CD14-positive monocyte (primary cell): ENCODE data around the gene TNXB. TPM values are rescaled to one million over a fixed set of nuclear protein-coding genes. Genes with fewer than 3 reads are reported as not detected.

Source experiments
- DNase-seq, 3 donors: peaks; one replicate each; pipeline ENCODE4 v3.0.0-alpha.2; 2011 to 2022
- H2AFZ ChIP-seq: 2 replicates; pipeline ENCODE4 v1.6.0; 2012; ENCODE audit warnings: mild to moderate bottlenecking, low read depth, low read length, inconsistent platforms; ENCODE audit not compliant: insufficient read depth, poor library complexity, severe bottlenecking
- H3K27ac ChIP-seq, 2 donors: 1 replicate in 1 of 2; 2 replicates in 1 of 2; pipeline ENCODE4 v1.5.1; 2012 to 2013; ENCODE audit warnings: low read length in 2 of 2, control low read depth in 1 of 2, inconsistent platforms in 1 of 2, low read depth in 1 of 2, mild to moderate bottlenecking in 1 of 2
- H3K27me3 ChIP-seq, 2 donors: one replicate each; pipeline versions ENCODE4 v1.6.0 to v1.6.1; 2011 to 2013; ENCODE audit warnings: low read length in 2 of 2; ENCODE audit not compliant: control insufficient read depth in 2 of 2, insufficient read depth in 2 of 2
- H3K36me3 ChIP-seq, 2 donors: replicated peaks in 1 of 2; 1 replicate in 1 of 2; 2 replicates in 1 of 2; pipeline versions ENCODE4 v1.5.1 to v1.6.1; 2012 to 2013; ENCODE audit warnings: low read length in 2 of 2, control low read depth in 1 of 2, inconsistent platforms in 1 of 2, mild to moderate bottlenecking in 1 of 2; ENCODE audit not compliant: insufficient read depth in 2 of 2, control insufficient read depth in 1 of 2
- H3K4me1 ChIP-seq, 2 donors: 1 replicate in 1 of 2; 2 replicates in 1 of 2; pipeline versions ENCODE4 v1.5.1 to v1.6.1; 2012 to 2013; ENCODE audit warnings: low read length in 2 of 2, control low read depth in 1 of 2, inconsistent platforms in 1 of 2, mild to moderate bottlenecking in 1 of 2, moderate library complexity in 1 of 2; ENCODE audit not compliant: insufficient read depth in 2 of 2, control insufficient read depth in 1 of 2
- H3K4me2 ChIP-seq: replicated peaks from 2 replicates; pipeline ENCODE3; 2012; ENCODE audit warnings: low read length, moderate library complexity, mild to moderate bottlenecking; ENCODE audit not compliant: poor library complexity, severe bottlenecking; ENCODE audit errors: extremely low read depth
- H3K4me3 ChIP-seq, 3 experiments: fragments of 200-600 bp in 1 of 3; sonication (generic) in 1 of 3; replicated peaks in 1 of 3; 1 replicate in 2 of 3; 2 replicates in 1 of 3; pipeline ENCODE4 v1.5.1; 2011 to 2013; ENCODE audit warnings: low read length in 3 of 3, mild to moderate bottlenecking in 3 of 3, control low read depth in 2 of 3, low read depth in 2 of 3, inconsistent platforms in 1 of 3, moderate library complexity in 1 of 3
- H3K79me2 ChIP-seq: 2 replicates; pipeline ENCODE4 v1.6.0; 2012; ENCODE audit warnings: mild to moderate bottlenecking, control low read depth, inconsistent platforms, low read length, moderate library complexity; ENCODE audit not compliant: insufficient read depth
- H3K9ac ChIP-seq: 2 replicates; pipeline ENCODE4 v1.6.0; 2017; ENCODE audit warnings: low read length, mild to moderate bottlenecking; ENCODE audit not compliant: insufficient read depth, poor library complexity, severe bottlenecking
- H3K9me3 ChIP-seq, 2 donors: replicated peaks in 1 of 2; 1 replicate in 1 of 2; 2 replicates in 1 of 2; pipeline versions ENCODE4 v1.5.1 to v1.6.1; 2012 to 2013; ENCODE audit warnings: low read length in 2 of 2, control low read depth in 1 of 2; ENCODE audit not compliant: control insufficient read depth in 1 of 2, insufficient read depth in 1 of 2
- H4K20me1 ChIP-seq: 2 replicates; pipeline ENCODE4 v1.6.0; 2012; ENCODE audit warnings: mild to moderate bottlenecking, low read length, control low read depth, moderate library complexity; ENCODE audit not compliant: insufficient read depth
- H3K27ac Mint-ChIP-seq, 7 donors: one replicate each; pipeline ENCODE4 v1.8.0; 2020; ENCODE audit warnings: mild to moderate bottlenecking in 7 of 7, mixed read lengths in 7 of 7, moderate library complexity in 6 of 7, inconsistent platforms in 2 of 7
- H3K27me3 Mint-ChIP-seq, 3 donors: one replicate each; pipeline ENCODE4 v1.8.0; 2021 to 2022; ENCODE audit warnings: low read depth in 3 of 3, mild to moderate bottlenecking in 3 of 3, mixed read lengths in 3 of 3, moderate library complexity in 3 of 3, inconsistent platforms in 1 of 3
- H3K36me3 Mint-ChIP-seq, 2 donors: one replicate each; pipeline ENCODE4 v1.8.0; 2020; ENCODE audit warnings: mixed read lengths in 2 of 2, inconsistent platforms in 1 of 2, mild to moderate bottlenecking in 1 of 2
- H3K4me1 Mint-ChIP-seq: one replicate; pipeline ENCODE4 v1.8.0; 2020; ENCODE audit warnings: mild to moderate bottlenecking, mixed read lengths
- H3K4me3 Mint-ChIP-seq, 2 donors: one replicate each; pipeline ENCODE4 v1.8.0; 2020; ENCODE audit warnings: mild to moderate bottlenecking in 2 of 2, mixed read lengths in 2 of 2, moderate library complexity in 1 of 2
- H3K9me3 Mint-ChIP-seq, 7 donors: one replicate each; pipeline ENCODE4 v1.8.0; 2020 to 2022; ENCODE audit warnings: mixed read lengths in 7 of 7, mild to moderate bottlenecking in 6 of 7, moderate library complexity in 6 of 7, inconsistent platforms in 2 of 7
- CTCF ChIP-seq: fragments of 200-600 bp; IDR thresholded peaks from one replicate; pipeline ENCODE4 v1.8.0; 2022; ENCODE audit warnings: antibody characterized with exemption, mild to moderate bottlenecking
- WGBS: methylation state at CpG from one replicate; pipeline ENCODE4 v1.1.5; 2013; ENCODE audit warnings: missing lambda C conversion rate; ENCODE audit not compliant: insufficient coverage; 5-methylcytosine and 5-hydroxymethylcytosine counted together
- intact Hi-C, 2 donors: fragments of 100-400 bp; cut with micrococcal nuclease; formaldehyde crosslinking; loops; one replicate each; pipeline versions ENCODE4 v1.15.0 to v1.15.1; 2023
- polyA plus RNA-seq, 3 donors: library from polyadenylated mRNA; depleted of rRNA in 1 of 3; unstranded in 2 of 3; stranded (reverse) in 1 of 3; fragments of 300-500 nt in 2 of 3; fragments of >200 nt in 1 of 3; fragmentation: Illumina TruSeq in 2 of 3; gene quantifications; 1 replicate in 2 of 3; 2 replicates in 1 of 3; pipeline ENCODE4 v1.2.3, GENCODE V29; 2012 to 2021

The TNXB gene
- polyA plus RNA-seq, 3 donors: 1.2 TPM; not detected in 2

- H3K4me2 ChIP-seq: no peak overlapping the region
- Mint-ChIP-seq H3K4me3 (no peak overlapping the region), H3K4me1 (no peaks in the 10 kb centered on the region), H3K9me3 (peaks cover 0 to 5% (median 0%) of the 10 kb centered on the region in 7 donors), H3K27ac (peak overlapping the region in 1 of 7 donors; percentile 66), H3K36me3 (no peaks in the 10 kb centered on the region), H3K27me3 (peaks cover 32 to 72% (median 46%) of the 10 kb centered on the region in 3 donors)
- no peak overlapping the region for H2AFZ ChIP-seq
- no peaks in the 10 kb centered on the region for H3K9me3 ChIP-seq
- H3K36me3 ChIP-seq: no peaks in the 10 kb centered on the region
- TF ChIP-seq CTCF: no peak
- DNase-seq: no peak
- WGBS: 92% methylated on average over 8 of the region's 14 CpGs
- no peaks in the 10 kb centered on the region for H3K4me1 ChIP-seq
- H3K27ac ChIP-seq: no peak overlapping the region
- intact Hi-C loops: no loop called here
- H3K27me3 ChIP-seq: peaks cover 10 to 34% of the 10 kb centered on the region in 2 donors
- no peak overlapping the region for H3K9ac ChIP-seq
- no peak overlapping the region for H3K4me3 ChIP-seq
- H3K79me2 ChIP-seq: no peaks in the 10 kb centered on the region
- no peaks in the 10 kb centered on the region for H4K20me1 ChIP-seq
These were observed 20.6 kb downstream of the TNXB start for GRCh38 chr6:32088487-32089049.

DNA sequence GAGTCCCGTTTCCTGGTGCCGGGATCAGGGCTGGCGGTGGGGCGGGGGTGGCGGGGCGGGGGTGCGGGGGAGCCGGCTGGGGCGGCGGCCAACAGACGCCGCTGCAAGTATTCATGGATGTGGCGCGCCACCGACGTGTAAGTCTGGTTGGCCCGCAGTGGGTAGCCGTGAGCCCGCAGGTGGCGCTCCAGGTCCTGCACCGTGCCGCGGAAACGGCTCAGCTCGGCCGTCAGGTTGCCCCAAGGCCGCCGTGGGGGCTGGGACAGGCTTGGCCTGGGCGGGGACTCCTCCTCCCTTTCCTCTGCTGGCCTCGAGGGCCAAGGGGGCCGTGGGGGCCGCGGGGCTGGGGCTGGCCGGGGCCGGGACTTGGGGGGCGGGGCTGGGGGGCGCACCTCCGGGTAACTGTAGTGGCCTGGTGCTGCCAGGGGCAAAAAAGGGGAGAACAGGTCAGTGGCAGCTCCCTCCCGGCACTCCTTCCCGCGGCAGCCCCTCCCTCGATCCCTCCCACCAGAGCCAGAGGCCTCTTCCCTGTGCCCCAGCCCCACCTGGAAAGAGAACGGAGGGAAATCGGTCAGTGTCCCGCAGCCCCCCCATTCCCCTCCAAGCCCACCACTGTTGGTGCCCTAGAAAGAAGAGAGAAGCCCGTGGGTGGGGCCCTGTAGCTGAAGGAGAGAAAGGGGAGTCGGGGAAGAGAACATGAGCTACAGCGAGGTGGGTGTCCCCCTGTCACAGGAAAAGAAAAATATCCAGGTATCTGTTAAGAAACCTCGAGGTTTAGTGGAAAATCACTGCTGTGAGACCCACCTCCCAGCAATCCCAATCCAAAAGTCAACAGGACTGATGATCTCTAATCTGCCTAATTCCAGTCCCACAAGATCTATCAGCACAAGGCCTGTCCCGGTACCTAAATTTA lies 21.3 kb downstream of the TNXB start:
- Mint-ChIP-seq H3K27me3 (peaks cover 31 to 69% (median 43%) of the 10 kb centered on the region in 3 donors), H3K27ac (no peak overlapping the region)
- H3K4me2 ChIP-seq: no peak overlapping the region

More for the DNA sequence above, 21.3 kb downstream of the TNXB start:
- Mint-ChIP-seq H3K9me3 (peaks cover 0 to 3% (median 0%) of the 10 kb centered on the region in 7 donors), H3K4me1 (no peaks in the 10 kb centered on the region), H3K4me3 (no peak overlapping the region), H3K36me3 (no peaks in the 10 kb centered on the region)
- H3K36me3 ChIP-seq: no peaks in the 10 kb centered on the region
- no peak overlapping the region for H2AFZ ChIP-seq
- no peaks in the 10 kb centered on the region for H3K79me2 ChIP-seq
- 6% methylated on average over 27 of the region's 50 CpGs for WGBS
- no peaks in the 10 kb centered on the region for H3K9me3 ChIP-seq
- H3K4me3 ChIP-seq: no peak overlapping the region
- peak; percentile 14 to 36 (median 14) for DNase-seq
- intact Hi-C loops: no loop called here
- H4K20me1 ChIP-seq: no peaks in the 10 kb centered on the region
- no peaks in the 10 kb centered on the region for H3K4me1 ChIP-seq
- peak; percentile 19 for TF ChIP-seq CTCF
- H3K27ac ChIP-seq: no peak overlapping the region
- H3K9ac ChIP-seq: no peak overlapping the region
- peaks cover 10 to 34% of the 10 kb centered on the region in 2 donors for H3K27me3 ChIP-seq
